OCI-LY7 (cell line): Measurements from ENCODE around the gene GMDS.

Source experiments
- CTCF ChIP-seq: fragments of 200-600 bp; sonication (generic); conservative IDR thresholded peaks from 2 replicates; pipeline ENCODE4 v1.5.1; 2014; ENCODE audit warnings: mild to moderate bottlenecking, antibody characterized with exemption, low read length, moderate library complexity, mixed read lengths
- EZH2phosphoT487 ChIP-seq: fragments of 200-600 bp; sonication (generic); IDR thresholded peaks from 2 replicates; pipeline ENCODE4 v1.6.1; 2018; ENCODE audit warnings: low read depth, borderline replicate concordance, mild to moderate bottlenecking, mixed run types, antibody characterized with exemption, low read length, moderate library complexity, mixed read lengths

GRCh38 chr6:1868561-1869261 is 376.7 kb downstream of the GMDS start:
- no peak for TF ChIP-seq CTCF
- TF ChIP-seq EZH2phosphoT487 = no peak
